Measurements from ENCODE around the gene AP3B1. TPM values are rescaled to one million over a fixed set of nuclear protein-coding genes. Genes with fewer than 3 reads are reported as not detected.

AP3B1 gene
- total and polyA plus RNA-seq, 2 experiments from 2014 or later = 29.4 to 41.4 TPM

- DNase-seq (ENCODE audit: low spot score) = no peak
- WGBS (ENCODE audit: low lambda C conversion rate, missing lambda C conversion rate) = 89% methylated on average over 3 of the region's 3 CpGs
- Histone ChIP-seq H3K4me3 (no peak overlapping the region), H3K27me3 (no peaks in the 10 kb centered on the region), H3K79me2 (no peaks in the 10 kb centered on the region), H3K27ac (no peak overlapping the region), H3K4me2 (no peak overlapping the region), H3K4me1 (ENCODE audit: insufficient read depth) (no peaks in the 10 kb centered on the region), H3K36me3 (replicated peaks; ENCODE audit: insufficient read depth, low read depth) (no peaks in the 10 kb centered on the region), H4K20me1 (ENCODE audit: insufficient read depth, poor library complexity, severe bottlenecking) (no peaks in the 10 kb centered on the region), H2AFZ (no peak overlapping the region), H3K9me2 (replicated peaks; ENCODE audit: insufficient read depth) (no peaks in the 10 kb centered on the region), H3K9me3 (ENCODE audit: low read depth) (no peaks in the 10 kb centered on the region)
- no peak for TF ChIP-seq CTCF (IDR thresholded peaks at IDR 0.05; ENCODE audit: poor library complexity)
- no peak for TF ChIP-seq EZH2phosphoT487 (IDR thresholded peaks at IDR 0.05; ENCODE audit: low read depth, severe bottlenecking, unreplicated experiment)
- TF ChIP-seq EZH2 (IDR thresholded peaks at IDR 0.05; ENCODE audit: borderline replicate concordance) = no peak
Measured at GRCh38 chr5:78213799-78214198, 80.7 kb downstream of the AP3B1 start.

- H4K20me1 ChIP-seq (ENCODE audit: insufficient read depth, poor library complexity, severe bottlenecking) = no peaks in the 10 kb centered on the region
- no peaks in the 10 kb centered on the region for H3K27me3 ChIP-seq
- TF ChIP-seq CTCF (IDR thresholded peaks at IDR 0.05; ENCODE audit: poor library complexity) (no peak), EZH2phosphoT487 (IDR thresholded peaks at IDR 0.05; ENCODE audit: low read depth, severe bottlenecking, unreplicated experiment) (no peak), EZH2 (IDR thresholded peaks at IDR 0.05; ENCODE audit: borderline replicate concordance) (no peak)
- no peak overlapping the region for H3K4me2 ChIP-seq
- H2AFZ ChIP-seq = no peak overlapping the region
- no peak overlapping the region for H3K4me3 ChIP-seq
- 97% methylated on average over 4 of the region's 4 CpGs for WGBS (ENCODE audit: low lambda C conversion rate, missing lambda C conversion rate)
- no peaks in the 10 kb centered on the region for H3K9me3 ChIP-seq (ENCODE audit: low read depth)
- H3K36me3 ChIP-seq (replicated peaks; ENCODE audit: insufficient read depth, low read depth) = no peaks in the 10 kb centered on the region
- DNase-seq (ENCODE audit: low spot score) = no peak
- no peaks in the 10 kb centered on the region for H3K9me2 ChIP-seq (replicated peaks; ENCODE audit: insufficient read depth)
- no peaks in the 10 kb centered on the region for H3K4me1 ChIP-seq (ENCODE audit: insufficient read depth)
- no peak overlapping the region for H3K27ac ChIP-seq
- H3K79me2 ChIP-seq = no peaks in the 10 kb centered on the region
Measured at GRCh38 chr5:78211052-78211451, 83.4 kb downstream of the AP3B1 start.

- Histone ChIP-seq H3K4me2 (no peak overlapping the region), H3K27ac (no peak overlapping the region), H2AFZ (no peak overlapping the region), H3K36me3 (replicated peaks; ENCODE audit: insufficient read depth, low read depth) (no peaks in the 10 kb centered on the region), H3K79me2 (no peaks in the 10 kb centered on the region), H3K4me3 (no peak overlapping the region), H3K27me3 (no peaks in the 10 kb centered on the region), H3K4me1 (ENCODE audit: insufficient read depth) (no peaks in the 10 kb centered on the region), H4K20me1 (ENCODE audit: insufficient read depth, poor library complexity, severe bottlenecking) (no peaks in the 10 kb centered on the region), H3K9me3 (ENCODE audit: low read depth) (no peaks in the 10 kb centered on the region), H3K9me2 (replicated peaks; ENCODE audit: insufficient read depth) (no peaks in the 10 kb centered on the region)
- 81% methylated on average over 2 of the region's 2 CpGs for WGBS (ENCODE audit: low lambda C conversion rate, missing lambda C conversion rate)
- no peak for DNase-seq (ENCODE audit: low spot score)
- TF ChIP-seq EZH2phosphoT487 (IDR thresholded peaks at IDR 0.05; ENCODE audit: low read depth, severe bottlenecking, unreplicated experiment) (no peak), CTCF (IDR thresholded peaks at IDR 0.05; ENCODE audit: poor library complexity) (no peak), EZH2 (IDR thresholded peaks at IDR 0.05; ENCODE audit: borderline replicate concordance) (no peak)
Measured at GRCh38 chr5:78204241-78204640, 90.3 kb downstream of the AP3B1 start.

GRCh38 chr5:78203815-78204214 lies 90.7 kb downstream of the AP3B1 start:
- 93% methylated on average over 2 of the region's 2 CpGs for WGBS (ENCODE audit: low lambda C conversion rate, missing lambda C conversion rate)
- Histone ChIP-seq H3K27ac (no peak overlapping the region), H2AFZ (no peak overlapping the region), H3K4me3 (no peak overlapping the region), H3K79me2 (no peaks in the 10 kb centered on the region), H4K20me1 (ENCODE audit: insufficient read depth, poor library complexity, severe bottlenecking) (no peaks in the 10 kb centered on the region), H3K4me2 (no peak overlapping the region), H3K4me1 (ENCODE audit: insufficient read depth) (no peaks in the 10 kb centered on the region), H3K36me3 (replicated peaks; ENCODE audit: insufficient read depth, low read depth) (no peaks in the 10 kb centered on the region), H3K27me3 (no peaks in the 10 kb centered on the region), H3K9me2 (replicated peaks; ENCODE audit: insufficient read depth) (no peaks in the 10 kb centered on the region), H3K9me3 (ENCODE audit: low read depth) (no peaks in the 10 kb centered on the region)
- TF ChIP-seq EZH2phosphoT487 (IDR thresholded peaks at IDR 0.05; ENCODE audit: low read depth, severe bottlenecking, unreplicated experiment) (no peak), CTCF (IDR thresholded peaks at IDR 0.05; ENCODE audit: poor library complexity) (no peak), EZH2 (IDR thresholded peaks at IDR 0.05; ENCODE audit: borderline replicate concordance) (no peak)
- DNase-seq (ENCODE audit: low spot score) = no peak
